Cardiac ventricle fibroblast (primary cell): ENCODE data around the gene TRIM50. TPM values are rescaled to one million over a fixed set of nuclear protein-coding genes. Genes with fewer than 3 reads are reported as not detected.

Experiments used
- total RNA-seq: library from RNA; depleted of rRNA; stranded (reverse); fragments of >200 nt; gene quantifications from 2 replicates; pipeline ENCODE4 v1.2.3, GENCODE V29; 2015

Gene TRIM50
- total RNA-seq, result not detected in 2 replicates

GRCh38 chr7:73327922-73328321 is at the start of gene TRIM50, which contains the start of gene FKBP6:
TRIM50 (minus strand) TSS chr7:73328082; CDS start chr7:73324787, 3,295 bp downstream.
FKBP6 (plus strand) TSS chr7:73328161; CDS start chr7:73328429, 268 bp downstream.

GRCh38 chr7:73308665-73309214 is 19.1 kb downstream of the TRIM50 start, which contains the start of gene NSUN5:
NSUN5 (minus strand) TSS chr7:73308826; CDS start chr7:73308790, 36 bp downstream.

Other genes with a start within 250 kb of the TRIM50 start
- not detected in 2 replicates for gene SPDYE9, start 242.0 kb downstream of the TRIM50 start, total RNA-seq
- 15.5 and 17.0 TPM in 2 replicates for gene NSUN5, start 19.3 kb downstream of the TRIM50 start, total RNA-seq
- not detected in 2 replicates for gene FKBP6, start 79 bp upstream of the TRIM50 start, total RNA-seq
- 0.37 and 0.88 TPM in 2 replicates for gene FZD9, start 105.7 kb upstream of the TRIM50 start, total RNA-seq
- gene BAZ1B, start 194.2 kb upstream of the TRIM50 start, total RNA-seq, result 36.3 and 37.9 TPM in 2 replicates
- gene BCL7B, start 229.6 kb upstream of the TRIM50 start, total RNA-seq, result 28.3 and 56.6 TPM in 2 replicates